Measurements from ENCODE around the gene MRTO4.

Gene MRTO4

DNA sequence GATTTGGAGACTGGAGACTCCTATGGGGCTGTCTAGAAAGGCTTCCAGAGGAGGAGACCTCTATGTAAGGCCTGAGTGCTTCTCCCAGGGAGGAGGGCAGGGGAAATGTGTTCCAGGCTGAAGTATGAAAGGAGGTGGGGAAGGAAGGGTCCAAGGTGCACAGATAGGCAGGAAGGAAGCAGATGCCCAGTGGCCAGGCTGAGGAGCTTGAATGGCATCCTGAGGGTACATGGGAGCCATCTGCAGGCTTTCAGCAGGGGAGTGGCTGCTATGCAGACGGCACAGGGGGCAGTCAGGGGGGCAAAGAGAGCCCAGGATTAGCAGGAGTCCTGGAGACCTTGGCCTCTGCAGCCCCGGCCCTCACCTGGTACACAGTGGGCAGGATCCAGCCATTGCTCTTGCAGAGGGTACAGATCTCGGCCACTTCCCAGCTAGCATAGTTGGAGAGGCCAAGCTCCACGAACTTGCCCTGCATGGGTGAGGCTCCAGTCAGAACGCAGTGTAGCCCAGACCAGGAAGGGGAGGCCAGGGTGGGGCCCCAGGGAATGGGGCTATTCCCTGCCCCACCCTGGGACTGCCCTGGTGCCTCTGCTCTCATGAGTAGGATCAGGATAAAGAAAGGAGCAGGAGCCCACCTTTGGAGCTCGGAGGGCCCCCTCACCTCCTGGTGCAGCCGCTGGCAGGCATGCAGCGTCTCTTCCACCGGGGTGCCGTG, 56.3 kb downstream of the MRTO4 start:
- no peak overlapping the region for H3K4me3 ChIP-seq (ENCODE audit: low read depth, low read length)
- DNase-seq (ENCODE audit: low read depth): no peak
- TF ChIP-seq MYC (IDR thresholded peaks at IDR 0.05; ENCODE audit: low read depth, low read length) (no peak), POLR2A (IDR thresholded peaks at IDR 0.05; ENCODE audit: extremely low read depth, insufficient read length) (no peak)
- TF ChIP-seq, protein P1, sequence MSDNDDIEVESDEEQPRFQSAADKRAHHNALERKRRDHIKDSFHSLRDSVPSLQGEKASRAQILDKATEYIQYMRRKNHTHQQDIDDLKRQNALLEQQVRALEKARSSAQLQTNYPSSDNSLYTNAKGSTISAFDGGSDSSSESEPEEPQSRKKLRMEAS (IDR thresholded peaks at IDR 0.05; ENCODE audit: low read depth, low read length): no peak
- TF ChIP-seq, protein P2, sequence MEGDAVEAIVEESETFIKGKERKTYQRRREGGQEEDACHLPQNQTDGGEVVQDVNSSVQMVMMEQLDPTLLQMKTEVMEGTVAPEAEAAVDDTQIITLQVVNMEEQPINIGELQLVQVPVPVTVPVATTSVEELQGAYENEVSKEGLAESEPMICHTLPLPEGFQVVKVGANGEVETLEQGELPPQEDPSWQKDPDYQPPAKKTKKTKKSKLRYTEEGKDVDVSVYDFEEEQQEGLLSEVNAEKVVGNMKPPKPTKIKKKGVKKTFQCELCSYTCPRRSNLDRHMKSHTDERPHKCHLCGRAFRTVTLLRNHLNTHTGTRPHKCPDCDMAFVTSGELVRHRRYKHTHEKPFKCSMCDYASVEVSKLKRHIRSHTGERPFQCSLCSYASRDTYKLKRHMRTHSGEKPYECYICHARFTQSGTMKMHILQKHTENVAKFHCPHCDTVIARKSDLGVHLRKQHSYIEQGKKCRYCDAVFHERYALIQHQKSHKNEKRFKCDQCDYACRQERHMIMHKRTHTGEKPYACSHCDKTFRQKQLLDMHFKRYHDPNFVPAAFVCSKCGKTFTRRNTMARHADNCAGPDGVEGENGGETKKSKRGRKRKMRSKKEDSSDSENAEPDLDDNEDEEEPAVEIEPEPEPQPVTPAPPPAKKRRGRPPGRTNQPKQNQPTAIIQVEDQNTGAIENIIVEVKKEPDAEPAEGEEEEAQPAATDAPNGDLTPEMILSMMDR (IDR thresholded peaks at IDR 0.05; ENCODE audit: low read depth, low read length): no peak

DNA sequence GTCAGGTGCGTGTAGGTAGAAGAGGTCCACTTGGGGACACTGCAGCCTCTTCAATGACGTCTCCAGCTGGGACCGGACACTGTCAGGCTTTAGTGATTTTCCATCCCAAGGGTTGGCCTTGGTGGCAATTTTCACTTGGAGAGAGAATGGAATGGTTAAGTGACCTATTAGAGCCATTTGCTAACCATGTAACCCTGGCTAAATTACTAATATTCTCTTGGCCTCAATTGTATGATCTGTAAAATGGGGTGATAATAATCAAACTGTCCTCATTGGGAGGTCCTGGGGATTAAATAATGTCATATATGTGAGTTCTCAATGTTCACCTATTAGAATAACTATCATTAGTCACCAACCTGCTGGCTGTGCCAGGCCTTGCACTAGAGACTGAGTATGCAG, 56.9 kb downstream of the MRTO4 start:
- H3K4me3 ChIP-seq (ENCODE audit: low read depth, low read length): no peak overlapping the region
- DNase-seq (ENCODE audit: low read depth): no peak
- TF ChIP-seq, protein P2 (IDR thresholded peaks at IDR 0.05; ENCODE audit: low read depth, low read length): no peak
- no peak for TF ChIP-seq POLR2A (IDR thresholded peaks at IDR 0.05; ENCODE audit: extremely low read depth, insufficient read length)
- no peak for TF ChIP-seq MYC (IDR thresholded peaks at IDR 0.05; ENCODE audit: low read depth, low read length)
- TF ChIP-seq, protein P1 (IDR thresholded peaks at IDR 0.05; ENCODE audit: low read depth, low read length): no peak

DNA sequence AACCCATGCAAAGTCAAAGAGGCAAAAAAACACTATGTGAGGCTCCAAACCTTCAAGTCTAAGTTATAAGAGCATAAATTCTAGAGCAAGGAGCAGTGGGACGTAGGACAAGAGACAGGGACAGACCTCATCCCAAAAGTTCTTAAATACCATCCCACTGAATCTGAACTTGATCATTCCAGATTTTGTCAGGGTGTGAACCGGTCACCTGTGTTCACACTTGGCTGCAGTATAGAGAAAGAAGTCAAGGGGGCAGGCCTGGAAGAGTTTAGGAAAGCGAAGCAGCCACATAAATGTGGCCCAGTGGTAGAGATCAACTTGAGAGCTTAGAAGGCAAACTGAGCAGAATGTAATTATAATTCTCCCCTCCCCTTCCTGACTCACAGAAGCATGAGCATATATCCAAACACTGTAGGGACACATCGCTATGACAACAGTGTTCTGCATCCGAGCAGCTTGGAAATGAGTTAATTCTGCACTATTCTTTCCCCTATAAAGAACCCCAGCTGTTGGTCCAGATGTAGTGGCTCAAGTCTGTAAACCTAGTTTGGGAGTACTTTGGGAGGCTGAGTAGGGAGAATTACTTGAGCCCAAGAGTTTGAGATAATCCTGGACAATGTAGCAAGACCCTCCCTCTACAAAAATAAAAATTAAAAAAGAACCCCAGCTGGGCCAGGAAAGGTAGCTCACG, 57.7 kb downstream of the MRTO4 start:
- no peak for TF ChIP-seq MYC (IDR thresholded peaks at IDR 0.05; ENCODE audit: low read depth, low read length)
- TF ChIP-seq, protein P2 (IDR thresholded peaks at IDR 0.05; ENCODE audit: low read depth, low read length): no peak
- no peak for DNase-seq (ENCODE audit: low read depth)
- H3K4me3 ChIP-seq (ENCODE audit: low read depth, low read length): no peak overlapping the region
